BE2C (cell line): ENCODE data around the gene STOM.
A peak's percentile ranks its signal among the peaks of the same experiment; 100 is the strongest.

Source experiments
- DNase-seq: peaks from one replicate; pipeline ENCODE4 v3.0.0-alpha.2; 2020
- H3K27me3 ChIP-seq: fragments of 250-450 bp; sonication (Bioruptor Pico); 2 replicates; pipeline ENCODE4 v1.5.1; 2020; ENCODE audit warnings: mild to moderate bottlenecking
- H3K36me3 ChIP-seq: fragments of 250-450 bp; sonication (Bioruptor Pico); 2 replicates; pipeline ENCODE4 v1.5.1; 2020; ENCODE audit warnings: mild to moderate bottlenecking
- H3K4me1 ChIP-seq: fragments of 250-450 bp; sonication (Bioruptor Pico); 2 replicates; pipeline ENCODE4 v1.5.1; 2020
- H3K4me3 ChIP-seq: 2 replicates; pipeline ENCODE4 v1.5.1; 2011; ENCODE audit warnings: low read depth, low read length
- H3K9me3 ChIP-seq: fragments of 250-450 bp; sonication (Bioruptor Pico); 2 replicates; pipeline ENCODE4 v1.5.1; 2020
- TF ChIP-seq, protein P1 (sequence below): IDR thresholded peaks from 2 replicates; pipeline ENCODE4 v1.5.1; 2012; ENCODE audit warnings: mild to moderate bottlenecking, low read depth, low read length

STOM gene

DNA sequence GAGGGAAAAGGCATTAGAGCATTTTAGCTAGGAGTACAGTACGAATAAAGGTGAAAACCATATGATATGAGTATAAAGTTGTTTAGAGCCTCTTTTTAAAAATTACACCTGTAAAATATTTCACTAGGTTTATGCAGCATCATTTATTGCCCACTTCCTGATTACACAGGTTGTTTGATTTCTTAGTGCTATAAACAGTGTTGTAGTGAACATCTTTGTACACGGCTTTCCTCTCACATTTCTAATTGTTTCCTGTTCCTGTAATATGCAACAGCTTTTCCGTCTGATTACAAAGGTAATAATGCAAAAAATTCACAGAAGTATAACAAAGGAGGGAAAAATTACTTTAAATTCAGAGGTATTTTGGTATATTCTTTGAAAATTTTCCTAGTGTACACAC is 13.0 kb downstream of the STOM start:
- H3K36me3 ChIP-seq, result peaks cover 4% of the 10 kb centered on the region
- H3K9me3 ChIP-seq, result no peaks in the 10 kb centered on the region
- H3K4me3 ChIP-seq, result no peak overlapping the region
- no peaks in the 10 kb centered on the region for H3K27me3 ChIP-seq
- no peaks in the 10 kb centered on the region for H3K4me1 ChIP-seq
- TF ChIP-seq, protein P1, sequence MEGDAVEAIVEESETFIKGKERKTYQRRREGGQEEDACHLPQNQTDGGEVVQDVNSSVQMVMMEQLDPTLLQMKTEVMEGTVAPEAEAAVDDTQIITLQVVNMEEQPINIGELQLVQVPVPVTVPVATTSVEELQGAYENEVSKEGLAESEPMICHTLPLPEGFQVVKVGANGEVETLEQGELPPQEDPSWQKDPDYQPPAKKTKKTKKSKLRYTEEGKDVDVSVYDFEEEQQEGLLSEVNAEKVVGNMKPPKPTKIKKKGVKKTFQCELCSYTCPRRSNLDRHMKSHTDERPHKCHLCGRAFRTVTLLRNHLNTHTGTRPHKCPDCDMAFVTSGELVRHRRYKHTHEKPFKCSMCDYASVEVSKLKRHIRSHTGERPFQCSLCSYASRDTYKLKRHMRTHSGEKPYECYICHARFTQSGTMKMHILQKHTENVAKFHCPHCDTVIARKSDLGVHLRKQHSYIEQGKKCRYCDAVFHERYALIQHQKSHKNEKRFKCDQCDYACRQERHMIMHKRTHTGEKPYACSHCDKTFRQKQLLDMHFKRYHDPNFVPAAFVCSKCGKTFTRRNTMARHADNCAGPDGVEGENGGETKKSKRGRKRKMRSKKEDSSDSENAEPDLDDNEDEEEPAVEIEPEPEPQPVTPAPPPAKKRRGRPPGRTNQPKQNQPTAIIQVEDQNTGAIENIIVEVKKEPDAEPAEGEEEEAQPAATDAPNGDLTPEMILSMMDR, result no peak
- no peak for DNase-seq

DNA sequence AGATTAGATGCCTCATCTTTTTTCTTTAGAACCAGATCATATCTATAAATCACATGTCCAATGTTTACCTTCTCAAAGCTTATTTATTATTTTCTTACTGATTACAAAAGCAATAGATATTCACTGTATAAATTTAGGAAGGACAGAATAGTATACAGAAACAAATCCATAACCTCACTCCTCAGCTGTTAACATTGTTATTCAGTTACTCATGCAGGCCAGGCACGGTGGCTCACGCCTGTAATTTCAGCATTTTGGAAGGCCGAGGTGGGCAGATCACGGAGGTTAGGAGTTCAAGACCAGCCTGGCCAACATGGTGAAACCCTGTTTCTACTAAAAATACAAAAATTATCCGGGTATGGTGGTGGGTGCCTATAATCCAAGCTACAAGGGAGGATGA is 15.3 kb downstream of the STOM start:
- Histone ChIP-seq H3K27me3 (no peaks in the 10 kb centered on the region), H3K4me1 (peaks cover 8% of the 10 kb centered on the region), H3K9me3 (no peaks in the 10 kb centered on the region), H3K4me3 (no peak overlapping the region), H3K36me3 (peaks cover 4% of the 10 kb centered on the region)
- no peak for DNase-seq
- TF ChIP-seq, protein P1, result no peak

DNA sequence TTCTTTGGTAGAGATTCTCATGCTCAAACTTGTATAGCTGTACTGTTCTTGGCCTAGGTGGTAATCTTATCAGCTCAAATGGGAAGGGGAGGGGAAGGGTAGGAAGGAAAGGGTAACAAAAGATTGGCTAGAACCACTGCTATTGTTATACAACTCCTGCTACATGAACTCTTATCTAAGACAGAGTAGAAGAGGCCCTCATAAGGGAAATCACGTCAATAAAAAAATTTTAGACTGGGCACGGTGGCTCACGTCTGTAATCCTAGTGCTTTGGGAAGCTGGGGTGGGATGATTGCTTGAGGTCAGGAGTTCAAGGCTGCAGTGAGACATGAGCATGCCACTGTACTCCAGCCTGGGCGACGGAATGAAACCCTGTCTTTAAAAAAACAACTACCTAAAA is 15.9 kb downstream of the STOM start:
- TF ChIP-seq, protein P1, result no peak
- Histone ChIP-seq H3K36me3 (peaks cover 4% of the 10 kb centered on the region), H3K4me1 (peaks cover 8% of the 10 kb centered on the region), H3K4me3 (no peak overlapping the region), H3K27me3 (no peaks in the 10 kb centered on the region), H3K9me3 (no peaks in the 10 kb centered on the region)
- no peak for DNase-seq

DNA sequence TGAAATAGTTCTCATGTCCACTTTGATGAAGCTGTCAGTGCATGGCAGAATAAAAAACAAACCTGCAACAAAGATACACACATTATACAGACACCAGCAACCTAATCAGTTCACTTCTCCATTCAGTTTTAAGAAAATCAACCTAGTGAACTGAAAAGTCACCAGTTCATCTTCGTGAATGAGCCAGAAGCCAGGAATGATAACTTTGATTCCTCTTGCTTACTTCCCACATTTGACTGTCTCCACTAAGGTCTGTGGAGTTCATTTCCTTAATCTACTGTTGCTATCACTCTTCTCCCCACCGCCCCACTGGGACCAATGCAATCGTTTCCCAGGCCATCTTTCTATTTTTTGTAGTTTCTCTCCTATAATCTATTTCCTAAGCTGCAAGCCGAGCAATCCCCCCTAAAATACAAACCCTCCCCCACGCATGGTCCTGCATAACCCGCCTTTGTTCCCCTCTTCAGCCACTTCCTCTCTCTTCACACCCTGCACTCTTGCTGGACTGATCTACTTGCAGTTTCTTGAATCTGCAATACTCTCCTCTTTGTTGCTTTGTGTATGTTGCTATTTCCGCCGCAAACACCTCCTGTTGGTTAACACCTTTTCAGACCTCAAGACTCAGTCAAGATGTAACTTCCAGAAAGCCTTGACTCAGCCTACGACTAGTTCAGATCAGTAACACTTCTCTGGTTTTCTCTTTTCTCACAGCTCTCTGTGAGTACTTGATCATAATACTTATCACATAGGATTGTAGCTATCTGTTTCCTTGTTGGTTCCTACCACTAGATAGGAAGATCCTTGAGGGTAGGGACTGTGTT is 16.6 kb downstream of the STOM start:
- no peaks in the 10 kb centered on the region for H3K9me3 ChIP-seq
- H3K4me3 ChIP-seq, result no peak overlapping the region
- no peaks in the 10 kb centered on the region for H3K27me3 ChIP-seq
- peaks cover 7% of the 10 kb centered on the region for H3K36me3 ChIP-seq
- TF ChIP-seq, protein P1, result no peak
- peaks cover 8% of the 10 kb centered on the region for H3K4me1 ChIP-seq
- no peak for DNase-seq

DNA sequence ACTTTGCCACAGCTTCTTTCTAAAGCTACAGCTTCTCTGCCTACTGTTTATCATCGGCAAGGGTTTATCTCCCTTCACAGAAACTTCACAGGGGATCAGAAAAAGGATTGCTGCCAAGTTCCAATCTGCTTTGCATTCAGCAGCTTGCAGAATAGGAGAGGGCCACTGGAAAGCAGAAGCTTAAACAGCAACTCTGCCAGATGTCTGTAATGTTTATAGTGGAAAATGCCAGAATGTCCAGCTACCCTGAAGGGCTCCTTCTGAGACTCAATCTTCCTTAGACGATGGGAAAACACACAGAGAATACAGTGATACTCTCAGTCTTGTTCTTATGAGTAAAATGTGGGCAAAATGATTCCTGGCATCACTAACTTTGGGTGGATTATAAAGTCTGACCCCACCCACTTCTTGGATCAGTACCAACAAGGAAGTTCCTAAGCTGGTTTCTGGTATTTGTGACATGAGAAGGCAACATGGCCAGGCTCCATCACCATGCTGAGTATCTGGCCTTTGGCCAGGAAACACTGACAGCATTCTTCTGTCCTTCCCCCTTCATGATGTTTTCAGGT is 19.0 kb downstream of the STOM start:
- Histone ChIP-seq H3K4me1 (peaks cover 8% of the 10 kb centered on the region), H3K36me3 (peaks cover 15% of the 10 kb centered on the region), H3K27me3 (no peaks in the 10 kb centered on the region), H3K9me3 (no peaks in the 10 kb centered on the region), H3K4me3 (no peak overlapping the region)
- TF ChIP-seq, protein P1, result no peak
- DNase-seq, result peak; percentile 52

DNA sequence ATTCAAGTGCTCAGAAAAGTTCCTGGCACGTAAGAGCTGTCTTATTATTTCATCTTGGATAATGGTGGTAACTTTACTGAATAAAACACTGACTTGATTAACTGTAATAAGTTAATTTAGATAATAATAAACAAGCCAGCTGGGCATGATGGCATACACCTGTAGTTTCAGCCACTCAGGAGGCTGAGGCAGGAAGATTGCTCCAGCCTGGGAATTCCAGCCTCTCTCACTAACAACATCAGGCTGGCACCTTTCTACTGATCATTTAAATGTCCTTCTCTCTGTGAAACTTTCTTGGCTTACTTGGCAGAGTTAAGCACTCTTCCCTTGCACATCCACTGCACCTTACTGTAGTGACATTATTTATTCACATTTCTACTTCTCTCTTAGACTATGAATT is 20.0 kb downstream of the STOM start:
- no peak for DNase-seq
- H3K36me3 ChIP-seq, result peaks cover 16% of the 10 kb centered on the region
- TF ChIP-seq, protein P1, result no peak
- H3K9me3 ChIP-seq, result no peaks in the 10 kb centered on the region
- no peak overlapping the region for H3K4me3 ChIP-seq
- peaks cover 8% of the 10 kb centered on the region for H3K4me1 ChIP-seq
- no peaks in the 10 kb centered on the region for H3K27me3 ChIP-seq
